ENCODE results near the gene ZNF616. TPM values are rescaled to one million over a fixed set of nuclear protein-coding genes. Genes with fewer than 3 reads are reported as not detected.

The ZNF616 gene
- total RNA-seq, 1 donor from 2014 or later = 1.2 TPM

- peaks cover 17 to 21% of the 10 kb centered on the region in 2 donors for H3K36me3 ChIP-seq
- intact Hi-C loops (cut with DNase I) = loop anchor here (1.0 kb wide), 2 partner anchors 18 to 31 kb away; no protein-coding TSS in a partner anchor
- peaks cover 0 to 6% of the 10 kb centered on the region in 2 donors for H3K4me1 ChIP-seq
- H3K4me3 ChIP-seq = peak within 1 kb of the TSS; percentile 70 to 76
- no peaks in the 10 kb centered on the region for H3K27me3 ChIP-seq
- H3K27ac ChIP-seq = peak within 1 kb of the TSS; percentile 84 to 91
- no peak for TF ChIP-seq CTCF (IDR thresholded peaks at IDR 0.05)
- DNase-seq (ENCODE audit: low spot score in 2 of 2) = peak; percentile 53 to 93
- H3K9me3 ChIP-seq = no peaks in the 10 kb centered on the region
Observed at GRCh38 chr19:52171321-52172169, 31.8 kb upstream of the ZNF616 start, which contains the start of gene ZNF836. ZNF836 (minus strand) TSS chr19:52171621; CDS start chr19:52168072, 3,549 bp downstream.

GRCh38 chr19:52170863-52171320, 31.2 kb upstream of the ZNF616 start:
- H3K36me3 ChIP-seq = peaks cover 17 to 26% of the 10 kb centered on the region in 2 donors
- H3K27ac ChIP-seq = peak overlapping the region; percentile 84 to 91
- peak overlapping the region; percentile 70 to 76 for H3K4me3 ChIP-seq
- peaks cover 0 to 6% of the 10 kb centered on the region in 2 donors for H3K4me1 ChIP-seq
- H3K9me3 ChIP-seq = no peaks in the 10 kb centered on the region
- intact Hi-C loops (cut with DNase I) = loop anchor here (1.0 kb wide), 2 partner anchors 18 to 31 kb away; no protein-coding TSS in a partner anchor
- DNase-seq (ENCODE audit: low spot score in 2 of 2) = no peak
- TF ChIP-seq CTCF (IDR thresholded peaks at IDR 0.05) = no peak
- H3K27me3 ChIP-seq = no peaks in the 10 kb centered on the region

GRCh38 chr19:52170304-52170703, 30.6 kb upstream of the ZNF616 start:
- no peak for TF ChIP-seq CTCF (IDR thresholded peaks at IDR 0.05)
- Histone ChIP-seq H3K4me3 (peak overlapping the region; percentile 70 to 76), H3K4me1 (peaks cover 0 to 6% of the 10 kb centered on the region in 2 donors), H3K9me3 (no peaks in the 10 kb centered on the region), H3K27me3 (no peaks in the 10 kb centered on the region), H3K36me3 (peaks cover 17 to 32% of the 10 kb centered on the region in 2 donors), H3K27ac (peak overlapping the region; percentile 84 to 91)
- DNase-seq (ENCODE audit: low spot score in 2 of 2) = no peak
- intact Hi-C loops (cut with DNase I) = no loop called here

GRCh38 chr19:52155596-52156359, 16.0 kb upstream of the ZNF616 start:
- Histone ChIP-seq H3K4me1 (no peaks in the 10 kb centered on the region), H3K4me3 (no peak overlapping the region), H3K9me3 (peaks cover 36 to 88% of the 10 kb centered on the region in 2 donors), H3K36me3 (peaks cover 54 to 61% of the 10 kb centered on the region in 2 donors), H3K27ac (no peak overlapping the region), H3K27me3 (no peaks in the 10 kb centered on the region)
- no peak for DNase-seq (ENCODE audit: low spot score in 2 of 2)
- no peak for TF ChIP-seq CTCF (IDR thresholded peaks at IDR 0.05)
- intact Hi-C loops (cut with DNase I) = no loop called here

GRCh38 chr19:52148256-52148655, 8.5 kb upstream of the ZNF616 start:
- Histone ChIP-seq H3K27ac (no peak overlapping the region), H3K4me3 (no peak overlapping the region), H3K27me3 (no peaks in the 10 kb centered on the region), H3K9me3 (peaks cover under 1 to 13% of the 10 kb centered on the region in 2 donors), H3K4me1 (no peaks in the 10 kb centered on the region), H3K36me3 (no peaks in the 10 kb centered on the region)
- intact Hi-C loops (cut with DNase I) = no loop called here
- TF ChIP-seq CTCF (IDR thresholded peaks at IDR 0.05) = no peak
- no peak for DNase-seq (ENCODE audit: low spot score in 2 of 2)

Data from ascending aorta (tissue), 2 donors.